SU-DHL-6 (cell line): Measurements from ENCODE around the gene DSTN.

ENCODE experiments used
- H2AFZ ChIP-seq: fragments of 200-600 bp; sonication (generic); 2 replicates; pipeline ENCODE4 v1.6.1; 2014; ENCODE audit warnings: low read depth, mild to moderate bottlenecking, moderate library complexity, mixed read lengths, antibody characterized with exemption, low read length; ENCODE audit not compliant: severe bottlenecking
- H3F3A ChIP-seq: fragments of 200-600 bp; shearing (Covaris generic); 2 replicates; pipeline ENCODE4 v1.6.0; 2016; ENCODE audit warnings: antibody characterized with exemption, mild to moderate bottlenecking; ENCODE audit not compliant: insufficient read depth
- H3K27ac ChIP-seq: fragments of 200-600 bp; sonication (generic); 2 replicates; pipeline ENCODE4 v1.5.1; 2016; ENCODE audit warnings: low read depth, mild to moderate bottlenecking, low read length, moderate library complexity, mixed read lengths
- H3K27me3 ChIP-seq: fragments of 200-600 bp; sonication (generic), shearing (Covaris generic); 2 replicates; pipeline ENCODE4 v1.6.0; 2014; ENCODE audit warnings: mild to moderate bottlenecking, low read length
- H3K36me3 ChIP-seq: fragments of 200-600 bp; sonication (generic); 2 replicates; pipeline ENCODE4 v1.6.1; 2014; ENCODE audit warnings: mild to moderate bottlenecking, low read length, mixed read lengths
- H3K4me2 ChIP-seq: fragments of 300-600, 200-600 bp; shearing (Covaris generic), sonication (generic); 2 replicates; pipeline ENCODE4 v1.6.0; 2014; ENCODE audit warnings: low read length, low read depth, mild to moderate bottlenecking; ENCODE audit not compliant: poor library complexity, severe bottlenecking
- H3K4me3 ChIP-seq: fragments of 200-600 bp; sonication (generic); 2 replicates; pipeline ENCODE4 v1.5.1; 2014; ENCODE audit warnings: antibody characterized with exemption, low read length, mild to moderate bottlenecking, mixed read lengths; ENCODE audit not compliant: insufficient read depth, poor library complexity, severe bottlenecking
- H3K79me2 ChIP-seq: fragments of 200-600 bp; sonication (generic); 2 replicates; pipeline ENCODE4 v1.6.1; 2014; ENCODE audit warnings: mild to moderate bottlenecking, low read length, moderate library complexity; ENCODE audit not compliant: insufficient read depth
- H3K9ac ChIP-seq: fragments of 200-600 bp; sonication (generic); 2 replicates; pipeline ENCODE4 v1.7.0; 2014; ENCODE audit warnings: mild to moderate bottlenecking, low read length
- H3K9me2 ChIP-seq: fragments of 200-600 bp; sonication (generic); replicated peaks from 2 replicates; pipeline ENCODE4 v1.6.1; 2014; ENCODE audit warnings: low read length; ENCODE audit not compliant: insufficient read depth
- H3K9me3 ChIP-seq: fragments of 200-600 bp; sonication (generic); 2 replicates; pipeline ENCODE4 v1.6.1; 2014; ENCODE audit warnings: low read length, mixed read lengths; ENCODE audit not compliant: insufficient read depth
- H4K20me1 ChIP-seq: fragments of 200-600 bp; sonication (generic); 2 replicates; pipeline ENCODE4 v1.6.1; 2014; ENCODE audit warnings: low read depth, mild to moderate bottlenecking, antibody characterized with exemption, low read length, moderate library complexity, mixed read lengths
- CTCF ChIP-seq: fragments of 200-600 bp; sonication (generic); IDR thresholded peaks from one replicate; pipeline ENCODE4 v1.5.1; 2017; ENCODE audit warnings: antibody characterized with exemption, mild to moderate bottlenecking, low read length, moderate library complexity; ENCODE audit not compliant: insufficient read depth, poor library complexity, severe bottlenecking
- EZH2phosphoT487 ChIP-seq: fragments of 200-600 bp; sonication (generic), shearing (Covaris generic); conservative IDR thresholded peaks from 2 replicates; pipeline ENCODE4 v1.6.1; 2018; ENCODE audit warnings: mild to moderate bottlenecking, antibody characterized with exemption, low read length, moderate library complexity, mixed read lengths

The DSTN gene

DNA sequence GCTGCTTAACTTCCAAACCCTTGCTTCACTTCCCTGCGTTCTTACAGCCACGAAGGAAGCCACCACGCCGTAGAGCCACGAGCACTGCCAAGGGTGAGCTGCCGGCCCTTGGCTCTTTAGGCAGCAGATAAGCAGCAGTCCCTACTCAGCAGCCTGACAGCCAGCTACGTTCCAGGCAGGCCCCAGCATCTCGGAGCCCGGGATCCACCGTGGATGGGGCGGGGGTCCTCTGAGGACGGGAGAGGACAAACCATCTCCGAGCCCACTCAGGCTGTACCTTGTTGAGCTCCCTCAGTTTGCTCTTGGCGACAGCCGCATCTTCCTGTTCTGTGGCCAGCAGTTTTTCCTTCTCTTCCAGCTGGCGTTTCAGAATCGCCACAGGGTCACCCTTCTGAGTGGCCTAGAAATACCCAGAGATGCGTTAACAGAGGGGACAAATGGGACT is 71.7 kb downstream of the DSTN start:
- Histone ChIP-seq H3K27ac (no peak overlapping the region), H3K27me3 (no peaks in the 10 kb centered on the region), H3K79me2 (no peaks in the 10 kb centered on the region), H3F3A (no peaks in the 10 kb centered on the region), H3K4me3 (no peak overlapping the region), H3K9me3 (no peaks in the 10 kb centered on the region), H3K9ac (no peak overlapping the region), H4K20me1 (no peaks in the 10 kb centered on the region), H2AFZ (no peak overlapping the region), H3K4me2 (no peak overlapping the region), H3K9me2 (no peaks in the 10 kb centered on the region), H3K36me3 (no peaks in the 10 kb centered on the region)
- TF ChIP-seq EZH2phosphoT487 = no peak
- TF ChIP-seq CTCF = no peak

DNA sequence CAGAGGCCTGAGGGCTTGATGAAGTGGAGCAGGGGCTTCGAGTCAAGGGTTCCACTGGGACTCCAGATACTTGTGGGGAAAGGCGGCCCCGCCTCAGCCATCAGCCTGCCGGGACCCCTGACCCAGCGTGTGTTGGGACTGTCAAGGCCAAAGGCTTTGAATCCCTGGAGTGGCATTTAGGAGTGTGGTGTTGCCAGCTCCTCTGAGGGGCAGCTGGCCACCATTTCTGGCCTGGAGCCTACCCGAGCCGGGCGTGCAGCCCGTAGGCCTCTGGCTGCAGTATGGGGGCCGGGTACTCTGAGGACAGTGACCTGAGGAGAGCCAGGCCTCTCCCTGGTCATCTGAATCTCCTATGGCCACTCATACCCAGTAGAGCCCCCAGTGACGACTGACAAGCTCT is 72.1 kb downstream of the DSTN start:
- no peaks in the 10 kb centered on the region for H3K9me3 ChIP-seq
- no peaks in the 10 kb centered on the region for H3K36me3 ChIP-seq
- H3K79me2 ChIP-seq = no peaks in the 10 kb centered on the region
- H3K27me3 ChIP-seq = no peaks in the 10 kb centered on the region
- no peak overlapping the region for H3K4me2 ChIP-seq
- TF ChIP-seq EZH2phosphoT487 = no peak
- no peak for TF ChIP-seq CTCF
- no peaks in the 10 kb centered on the region for H4K20me1 ChIP-seq
- H3K4me3 ChIP-seq = no peak overlapping the region
- no peaks in the 10 kb centered on the region for H3K9me2 ChIP-seq
- H3K27ac ChIP-seq = no peak overlapping the region
- H2AFZ ChIP-seq = no peak overlapping the region
- no peak overlapping the region for H3K9ac ChIP-seq
- H3F3A ChIP-seq = no peaks in the 10 kb centered on the region

- Histone ChIP-seq H3K9me3 (no peaks in the 10 kb centered on the region), H3K27ac (no peak overlapping the region), H3K4me2 (no peak overlapping the region), H3K9ac (no peak overlapping the region), H3F3A (no peaks in the 10 kb centered on the region), H3K9me2 (no peaks in the 10 kb centered on the region), H3K27me3 (no peaks in the 10 kb centered on the region), H2AFZ (no peak overlapping the region), H3K4me3 (no peak overlapping the region), H4K20me1 (no peaks in the 10 kb centered on the region), H3K36me3 (no peaks in the 10 kb centered on the region), H3K79me2 (no peaks in the 10 kb centered on the region)
- TF ChIP-seq CTCF = no peak
- no peak for TF ChIP-seq EZH2phosphoT487
These were observed 72.8 kb downstream of the DSTN start for GRCh38 chr20:17642404-17643269.
